Natural killer cell (primary cell): ENCODE measurements around the gene TAF6L. TPM values are rescaled to one million over a fixed set of nuclear protein-coding genes. Genes with fewer than 3 reads are reported as not detected.
"Not testable (repeated sequence)": the region's sequence is repeated elsewhere in the genome, so short reads cannot be mapped to it uniquely, and the experiment has no call there.

Experiments
- ATAC-seq, 3 donors: fragments of 150-1000 bp in 2 of 3; fragments of 200-7000 bp in 1 of 3; cut with Tn5 transposase; 1 replicate in 1 of 3; 2 replicates in 2 of 3; pipeline ENCODE4 v1.10.0; 2021; ENCODE audit warnings: mild to moderate bottlenecking in 2 of 3, moderate library complexity in 2 of 3
- DNase-seq, 2 donors: peaks; one replicate each; pipeline versions ENCODE4 v3.0.0 to v3.0.0-alpha.2; 2013 to 2021; ENCODE audit warnings: mixed read lengths in 1 of 2
- H3K27ac ChIP-seq: one replicate; pipeline ENCODE4 v1.5.1; 2013; ENCODE audit warnings: mild to moderate bottlenecking, low read length
- H3K27me3 ChIP-seq: one replicate; pipeline ENCODE4 v1.6.1; 2013; ENCODE audit warnings: low read length; ENCODE audit not compliant: control insufficient read depth, insufficient read depth
- H3K36me3 ChIP-seq: one replicate; pipeline ENCODE4 v1.6.1; 2013; ENCODE audit warnings: low read length; ENCODE audit not compliant: control insufficient read depth, insufficient read depth
- H3K4me1 ChIP-seq: one replicate; pipeline ENCODE4 v1.6.1; 2013; ENCODE audit warnings: low read length; ENCODE audit not compliant: control insufficient read depth, insufficient read depth
- H3K4me3 ChIP-seq: one replicate; pipeline ENCODE4 v1.5.1; 2013; ENCODE audit warnings: low read length
- H3K9me3 ChIP-seq: one replicate; pipeline ENCODE4 v1.6.1; 2013; ENCODE audit warnings: low read length; ENCODE audit not compliant: control insufficient read depth, insufficient read depth
- H3K27ac Mint-ChIP-seq, 2 donors: one replicate each; pipeline ENCODE4 v1.8.0; 2022; ENCODE audit warnings: mild to moderate bottlenecking in 2 of 2, mixed read lengths in 2 of 2, moderate library complexity in 1 of 2
- H3K27me3 Mint-ChIP-seq, 2 donors: one replicate each; pipeline ENCODE4 v1.8.0; 2022; ENCODE audit warnings: low read depth in 2 of 2, mixed read lengths in 2 of 2
- H3K36me3 Mint-ChIP-seq: one replicate; pipeline ENCODE4 v1.8.0; 2022; ENCODE audit warnings: mixed read lengths
- H3K4me1 Mint-ChIP-seq, 2 donors: one replicate each; pipeline ENCODE4 v1.8.0; 2022; ENCODE audit warnings: mixed read lengths in 2 of 2
- H3K4me3 Mint-ChIP-seq: one replicate; pipeline ENCODE4 v1.8.0; 2022; ENCODE audit warnings: mild to moderate bottlenecking, moderate library complexity, mixed read lengths
- H3K9me3 Mint-ChIP-seq, 2 donors: one replicate each; pipeline ENCODE4 v1.8.0; 2022; ENCODE audit warnings: mixed read lengths in 2 of 2
- WGBS: methylation state at CpG from one replicate; pipeline ENCODE4 v1.1.7; 2013; ENCODE audit warnings: missing lambda C conversion rate; ENCODE audit not compliant: insufficient coverage; 5-methylcytosine and 5-hydroxymethylcytosine counted together
- intact Hi-C: fragments of 100-400 bp; cut with micrococcal nuclease; formaldehyde crosslinking; loops from one replicate; pipeline ENCODE4 v1.14.2; 2022
- total RNA-seq, 4 donors: library from RNA; stranded (reverse); fragments of 120-200 nt in 1 of 4; gene quantifications; one replicate each; pipeline versions ENCODE4 v1.2.3 to v1.2.4, GENCODE V29; 2013 to 2022
- TF ChIP-seq, protein P1 (sequence below): fragments of 200-600 bp; IDR thresholded peaks from one replicate; pipeline ENCODE4 v1.8.0; 2022; ENCODE audit warnings: antibody characterized with exemption

The TAF6L gene
- total RNA-seq, 3 donors from 2014 or later (not counting 1 experiment from before 2014, with no cell fraction given): 18.4 to 20.3 (median 18.8) TPM

GRCh38 chr11:62816557-62816956 lies 45.4 kb downstream of the TAF6L start:
- no peaks in the 10 kb centered on the region for H3K9me3 ChIP-seq
- no peak overlapping the region for H3K4me3 Mint-ChIP-seq
- peak overlapping the region in 1 of 2 donors; percentile 27 for H3K27ac Mint-ChIP-seq
- H3K36me3 ChIP-seq: peaks cover 29% of the 10 kb centered on the region
- no peaks in the 10 kb centered on the region for H3K27me3 ChIP-seq
- DNase-seq (no peak), ATAC-seq (no peak)
- TF ChIP-seq, protein P1, sequence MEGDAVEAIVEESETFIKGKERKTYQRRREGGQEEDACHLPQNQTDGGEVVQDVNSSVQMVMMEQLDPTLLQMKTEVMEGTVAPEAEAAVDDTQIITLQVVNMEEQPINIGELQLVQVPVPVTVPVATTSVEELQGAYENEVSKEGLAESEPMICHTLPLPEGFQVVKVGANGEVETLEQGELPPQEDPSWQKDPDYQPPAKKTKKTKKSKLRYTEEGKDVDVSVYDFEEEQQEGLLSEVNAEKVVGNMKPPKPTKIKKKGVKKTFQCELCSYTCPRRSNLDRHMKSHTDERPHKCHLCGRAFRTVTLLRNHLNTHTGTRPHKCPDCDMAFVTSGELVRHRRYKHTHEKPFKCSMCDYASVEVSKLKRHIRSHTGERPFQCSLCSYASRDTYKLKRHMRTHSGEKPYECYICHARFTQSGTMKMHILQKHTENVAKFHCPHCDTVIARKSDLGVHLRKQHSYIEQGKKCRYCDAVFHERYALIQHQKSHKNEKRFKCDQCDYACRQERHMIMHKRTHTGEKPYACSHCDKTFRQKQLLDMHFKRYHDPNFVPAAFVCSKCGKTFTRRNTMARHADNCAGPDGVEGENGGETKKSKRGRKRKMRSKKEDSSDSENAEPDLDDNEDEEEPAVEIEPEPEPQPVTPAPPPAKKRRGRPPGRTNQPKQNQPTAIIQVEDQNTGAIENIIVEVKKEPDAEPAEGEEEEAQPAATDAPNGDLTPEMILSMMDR: no peak
- no peak overlapping the region for H3K27ac ChIP-seq
- no peaks in the 10 kb centered on the region for H3K4me1 Mint-ChIP-seq
- intact Hi-C loops: no loop called here
- no peaks in the 10 kb centered on the region for H3K4me1 ChIP-seq
- H3K4me3 ChIP-seq: no peak overlapping the region
- no peaks in the 10 kb centered on the region for H3K27me3 Mint-ChIP-seq
- peaks cover 15% of the 10 kb centered on the region for H3K36me3 Mint-ChIP-seq
- over 99% methylated on average over 8 of the region's 8 CpGs for WGBS
- no peaks in the 10 kb centered on the region for H3K9me3 Mint-ChIP-seq

- no peaks in the 10 kb centered on the region for H3K27me3 ChIP-seq
- H3K27ac ChIP-seq: no peak overlapping the region
- DNase-seq (no peak), ATAC-seq (no peak)
- H3K9me3 ChIP-seq: no peaks in the 10 kb centered on the region
- no peaks in the 10 kb centered on the region for H3K4me1 Mint-ChIP-seq
- TF ChIP-seq, protein P1: no peak
- H3K36me3 Mint-ChIP-seq: peaks cover 15% of the 10 kb centered on the region
- H3K9me3 Mint-ChIP-seq: no peaks in the 10 kb centered on the region
- peak overlapping the region; percentile 6 for H3K4me3 Mint-ChIP-seq
- intact Hi-C loops: no loop called here
- no peaks in the 10 kb centered on the region for H3K4me1 ChIP-seq
- WGBS: 93% methylated on average over 4 of the region's 4 CpGs
- peaks cover 35% of the 10 kb centered on the region for H3K36me3 ChIP-seq
- no peaks in the 10 kb centered on the region for H3K27me3 Mint-ChIP-seq
- H3K27ac Mint-ChIP-seq: peak overlapping the region in 1 of 2 donors; percentile 27
- H3K4me3 ChIP-seq: no peak overlapping the region
These were observed 45.9 kb downstream of the TAF6L start for GRCh38 chr11:62817129-62817528.

DNA sequence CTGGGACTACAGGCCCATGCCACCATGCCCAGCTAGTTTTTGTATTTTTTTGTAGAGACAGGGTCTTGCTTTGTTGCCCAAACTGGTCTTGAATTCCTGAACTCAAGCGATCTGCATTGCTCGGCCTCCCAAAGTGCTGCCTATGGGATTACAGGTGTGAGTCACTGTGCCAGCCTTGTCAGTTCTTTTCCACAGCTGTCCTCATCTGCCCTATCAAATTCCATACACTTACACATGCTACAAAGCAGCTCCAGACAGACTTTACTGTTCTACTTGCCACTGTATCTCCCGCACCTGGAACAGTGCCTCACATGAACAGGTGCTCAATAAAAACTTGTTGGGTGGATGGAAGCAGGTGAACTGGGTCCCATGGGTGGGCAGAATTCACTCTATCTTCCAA lies 52.5 kb downstream of the TAF6L start:
- Histone ChIP-seq H3K4me1 (no peaks in the 10 kb centered on the region), H3K36me3 (peaks cover 67% of the 10 kb centered on the region), H3K27ac (no peak overlapping the region), H3K27me3 (no peaks in the 10 kb centered on the region), H3K9me3 (no peaks in the 10 kb centered on the region), H3K4me3 (no peak overlapping the region)
- Mint-ChIP-seq H3K27me3 (no peaks in the 10 kb centered on the region), H3K27ac (peak overlapping the region in 1 of 2 donors; percentile 6), H3K9me3 (no peaks in the 10 kb centered on the region), H3K4me1 (peaks cover 4 to 14% of the 10 kb centered on the region in 2 donors), H3K4me3 (no peak overlapping the region), H3K36me3 (peaks cover 24% of the 10 kb centered on the region)
- 100% methylated on average over 3 of the region's 3 CpGs for WGBS
- no peak for DNase-seq
- TF ChIP-seq, protein P1: no peak
- no peak for ATAC-seq
- intact Hi-C loops: no loop called here

GRCh38 chr11:62828130-62828529 lies 56.9 kb downstream of the TAF6L start:
- H3K27ac ChIP-seq, ATAC-seq, H3K9me3 Mint-ChIP-seq, H3K27me3 Mint-ChIP-seq, H3K36me3 Mint-ChIP-seq, DNase-seq, H3K27ac Mint-ChIP-seq, intact Hi-C loops, H3K4me3 Mint-ChIP-seq, H3K27me3 ChIP-seq, H3K9me3 ChIP-seq, H3K4me3 ChIP-seq: not testable (repeated sequence)
- Histone ChIP-seq H3K36me3 (peaks cover 41% of the 10 kb centered on the region), H3K4me1 (peaks cover 22% of the 10 kb centered on the region)
- peaks cover 27 to 37% of the 10 kb centered on the region in 2 donors for H3K4me1 Mint-ChIP-seq
- WGBS: 98% methylated on average over 8 of the region's 8 CpGs
